ENCODE data around the gene INPP5E.
"Not testable (repeated sequence)": the region's sequence is repeated elsewhere in the genome, so short reads cannot be mapped to it uniquely, and the experiment has no call there.

The INPP5E gene

GRCh38 chr9:136433849-136434579 lies 5.6 kb downstream of the INPP5E start:
- no peaks in the 10 kb centered on the region for H3K9me3 ChIP-seq (ENCODE audit: control insufficient read depth, insufficient read depth, low read depth, low read length)
- no peak overlapping the region for H3K27ac ChIP-seq (ENCODE audit: low read depth, low read length)
- no peak overlapping the region for H3K4me3 ChIP-seq (ENCODE audit: low read depth, low read length)
- H3K27me3 ChIP-seq (ENCODE audit: control insufficient read depth, insufficient read depth, low read length), result no peaks in the 10 kb centered on the region
- no peak overlapping the region for H3K9ac ChIP-seq (ENCODE audit: low read length)
- H3K36me3 ChIP-seq (ENCODE audit: control insufficient read depth, insufficient read depth, low read length), result peaks cover 46% of the 10 kb centered on the region
- H3K4me1 ChIP-seq (ENCODE audit: control insufficient read depth, insufficient read depth, low read length), result peaks cover 7% of the 10 kb centered on the region; the same call in 1 of the 2 replicates

DNA sequence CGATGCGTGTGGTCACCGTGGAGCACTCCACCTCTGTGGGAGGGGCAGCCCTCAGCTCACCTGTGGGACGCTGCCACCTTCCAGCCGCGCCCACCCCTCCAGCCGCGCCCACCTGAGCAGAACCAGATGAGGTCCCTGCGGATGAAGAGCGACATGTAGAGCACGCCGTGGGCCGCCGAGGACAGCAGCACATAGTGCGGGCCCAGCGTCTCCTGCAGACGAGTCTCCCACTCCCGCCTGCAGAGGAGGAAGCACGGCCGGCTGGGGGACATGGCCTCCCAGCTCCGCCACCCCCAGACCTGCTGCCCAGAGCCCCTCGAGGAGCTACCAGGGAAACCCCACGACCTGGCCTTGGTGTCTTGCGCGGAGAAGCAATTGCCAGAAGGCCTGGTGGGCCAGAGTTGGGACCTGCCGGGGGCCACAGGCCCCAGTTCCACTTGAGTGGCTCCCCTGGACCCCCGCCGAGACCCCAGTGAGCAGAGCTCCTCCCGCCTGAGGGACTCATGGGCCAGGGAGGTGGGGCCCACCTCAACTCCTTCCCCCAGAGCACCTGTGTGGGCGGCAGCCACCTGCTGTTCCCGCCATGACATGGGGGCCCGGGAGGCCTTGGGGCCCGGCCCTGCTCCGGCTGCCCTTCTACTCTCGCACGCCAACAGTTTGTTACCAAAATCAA lies 6.5 kb downstream of the INPP5E start:
- H3K27me3 ChIP-seq (ENCODE audit: control insufficient read depth, insufficient read depth, low read length), result no peaks in the 10 kb centered on the region
- no peaks in the 10 kb centered on the region for H3K9me3 ChIP-seq (ENCODE audit: control insufficient read depth, insufficient read depth, low read depth, low read length)
- H3K27ac ChIP-seq (ENCODE audit: low read depth, low read length), result no peak overlapping the region
- peaks cover 51% of the 10 kb centered on the region for H3K36me3 ChIP-seq (ENCODE audit: control insufficient read depth, insufficient read depth, low read length)
- H3K4me1 ChIP-seq (ENCODE audit: control insufficient read depth, insufficient read depth, low read length), result peaks cover 7% of the 10 kb centered on the region; the same call in 1 of the 2 replicates
- H3K9ac ChIP-seq (ENCODE audit: low read length), result no peak overlapping the region
- H3K4me3 ChIP-seq (ENCODE audit: low read depth, low read length), result no peak overlapping the region

DNA sequence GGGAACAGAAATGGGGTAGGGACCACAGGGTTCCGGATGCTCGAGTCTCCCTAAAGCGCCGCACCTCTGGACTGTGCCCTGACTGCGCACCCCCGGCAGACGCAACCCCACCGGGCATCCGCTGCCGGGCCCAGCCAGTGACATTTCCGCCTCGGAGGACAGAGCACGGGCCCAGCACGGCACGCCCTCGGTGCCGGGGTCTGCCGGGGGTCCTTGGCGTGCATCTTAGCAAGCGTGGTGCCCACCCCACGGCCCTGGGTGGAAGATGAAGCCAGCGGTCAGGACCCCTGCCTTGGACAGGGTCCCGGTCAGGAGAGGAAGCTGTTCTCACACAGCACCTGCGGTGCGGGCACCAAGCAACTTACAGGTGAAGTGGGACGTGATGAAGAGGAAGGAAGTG lies 7.1 kb downstream of the INPP5E start:
- no peak overlapping the region for H3K9ac ChIP-seq (ENCODE audit: low read length)
- H3K4me3 ChIP-seq (ENCODE audit: low read depth, low read length), result no peak overlapping the region
- peaks cover 4% of the 10 kb centered on the region; the same call in 1 of the 2 replicates for H3K4me1 ChIP-seq (ENCODE audit: control insufficient read depth, insufficient read depth, low read length)
- H3K27me3 ChIP-seq (ENCODE audit: control insufficient read depth, insufficient read depth, low read length), result no peaks in the 10 kb centered on the region
- H3K36me3 ChIP-seq (ENCODE audit: control insufficient read depth, insufficient read depth, low read length), result peaks cover 51% of the 10 kb centered on the region
- no peak overlapping the region for H3K27ac ChIP-seq (ENCODE audit: low read depth, low read length)
- no peaks in the 10 kb centered on the region for H3K9me3 ChIP-seq (ENCODE audit: control insufficient read depth, insufficient read depth, low read depth, low read length)

- no peak overlapping the region for H3K4me3 ChIP-seq (ENCODE audit: low read depth, low read length)
- H3K4me1 ChIP-seq (ENCODE audit: control insufficient read depth, insufficient read depth, low read length), result no peaks in the 10 kb centered on the region
- H3K9ac ChIP-seq (ENCODE audit: low read length), result no peak overlapping the region
- no peaks in the 10 kb centered on the region for H3K27me3 ChIP-seq (ENCODE audit: control insufficient read depth, insufficient read depth, low read length)
- peaks cover 53% of the 10 kb centered on the region for H3K36me3 ChIP-seq (ENCODE audit: control insufficient read depth, insufficient read depth, low read length)
- no peak overlapping the region for H3K27ac ChIP-seq (ENCODE audit: low read depth, low read length)
- H3K9me3 ChIP-seq (ENCODE audit: control insufficient read depth, insufficient read depth, low read depth, low read length), result no peaks in the 10 kb centered on the region
Measured at GRCh38 chr9:136431782-136432350, 7.8 kb downstream of the INPP5E start.

GRCh38 chr9:136430588-136431234 lies 8.9 kb downstream of the INPP5E start:
- Histone ChIP-seq H3K27me3 (ENCODE audit: control insufficient read depth, insufficient read depth, low read length) (no peaks in the 10 kb centered on the region), H3K36me3 (ENCODE audit: control insufficient read depth, insufficient read depth, low read length) (peaks cover 45% of the 10 kb centered on the region), H3K4me3 (ENCODE audit: low read depth, low read length) (no peak overlapping the region), H3K9me3 (ENCODE audit: control insufficient read depth, insufficient read depth, low read depth, low read length) (no peaks in the 10 kb centered on the region), H3K9ac (ENCODE audit: low read length) (no peak overlapping the region), H3K4me1 (ENCODE audit: control insufficient read depth, insufficient read depth, low read length) (no peaks in the 10 kb centered on the region), H3K27ac (ENCODE audit: low read depth, low read length) (no peak overlapping the region)

GRCh38 chr9:136429683-136430491 lies 9.8 kb downstream of the INPP5E start:
- no peak overlapping the region for H3K9ac ChIP-seq (ENCODE audit: low read length)
- no peaks in the 10 kb centered on the region for H3K9me3 ChIP-seq (ENCODE audit: control insufficient read depth, insufficient read depth, low read depth, low read length)
- peaks cover 42% of the 10 kb centered on the region for H3K36me3 ChIP-seq (ENCODE audit: control insufficient read depth, insufficient read depth, low read length)
- no peak overlapping the region for H3K27ac ChIP-seq (ENCODE audit: low read depth, low read length)
- no peaks in the 10 kb centered on the region for H3K27me3 ChIP-seq (ENCODE audit: control insufficient read depth, insufficient read depth, low read length)
- H3K4me1 ChIP-seq (ENCODE audit: control insufficient read depth, insufficient read depth, low read length), result no peaks in the 10 kb centered on the region
- no peak overlapping the region for H3K4me3 ChIP-seq (ENCODE audit: low read depth, low read length)

DNA sequence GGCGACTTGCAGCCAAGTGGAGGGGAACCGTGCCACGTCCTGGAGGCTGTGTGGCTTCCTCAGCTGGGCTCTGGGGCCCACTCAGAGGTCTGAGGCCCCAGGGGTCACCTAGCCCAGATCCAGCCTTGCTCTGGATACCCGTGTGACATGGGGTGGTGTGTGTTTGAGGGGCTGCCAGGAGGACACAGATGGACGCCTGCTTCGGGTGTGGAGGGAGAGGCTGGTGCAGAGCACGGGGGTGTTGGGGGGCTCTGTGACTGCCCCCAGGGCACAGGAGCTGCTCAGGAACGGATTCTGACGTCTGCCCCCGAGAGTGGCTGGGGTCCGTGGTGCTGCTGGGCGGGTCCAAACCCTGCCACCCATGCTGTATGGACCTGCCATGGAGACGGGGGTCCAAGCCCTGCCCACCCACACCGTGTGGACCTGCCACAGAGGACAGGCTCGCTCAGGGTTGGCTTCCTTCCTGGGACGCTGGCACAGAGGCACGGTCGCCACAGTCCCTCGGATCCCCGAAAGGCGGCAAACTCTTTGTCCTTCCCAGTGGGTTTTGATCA lies 10.5 kb downstream of the INPP5E start:
- Histone ChIP-seq H3K9ac (ENCODE audit: low read length) (no peak overlapping the region), H3K27ac (ENCODE audit: low read depth, low read length) (no peak overlapping the region), H3K4me3 (ENCODE audit: low read depth, low read length) (no peak overlapping the region), H3K9me3 (ENCODE audit: control insufficient read depth, insufficient read depth, low read depth, low read length) (no peaks in the 10 kb centered on the region), H3K4me1 (ENCODE audit: control insufficient read depth, insufficient read depth, low read length) (no peaks in the 10 kb centered on the region), H3K36me3 (ENCODE audit: control insufficient read depth, insufficient read depth, low read length) (peaks cover 47% of the 10 kb centered on the region), H3K27me3 (ENCODE audit: control insufficient read depth, insufficient read depth, low read length) (no peaks in the 10 kb centered on the region)

- H3K9me3 ChIP-seq (ENCODE audit: control insufficient read depth, insufficient read depth, low read depth, low read length), result no peaks in the 10 kb centered on the region
- no peak overlapping the region for H3K27ac ChIP-seq (ENCODE audit: low read depth, low read length)
- no peaks in the 10 kb centered on the region for H3K27me3 ChIP-seq (ENCODE audit: control insufficient read depth, insufficient read depth, low read length)
- peaks cover 61% of the 10 kb centered on the region for H3K36me3 ChIP-seq (ENCODE audit: control insufficient read depth, insufficient read depth, low read length)
- no peak overlapping the region for H3K9ac ChIP-seq (ENCODE audit: low read length)
- H3K4me1 ChIP-seq (ENCODE audit: control insufficient read depth, insufficient read depth, low read length), result no peaks in the 10 kb centered on the region
- no peak overlapping the region for H3K4me3 ChIP-seq (ENCODE audit: low read depth, low read length)
Measured at GRCh38 chr9:136426787-136427186, 12.9 kb downstream of the INPP5E start.

DNA sequence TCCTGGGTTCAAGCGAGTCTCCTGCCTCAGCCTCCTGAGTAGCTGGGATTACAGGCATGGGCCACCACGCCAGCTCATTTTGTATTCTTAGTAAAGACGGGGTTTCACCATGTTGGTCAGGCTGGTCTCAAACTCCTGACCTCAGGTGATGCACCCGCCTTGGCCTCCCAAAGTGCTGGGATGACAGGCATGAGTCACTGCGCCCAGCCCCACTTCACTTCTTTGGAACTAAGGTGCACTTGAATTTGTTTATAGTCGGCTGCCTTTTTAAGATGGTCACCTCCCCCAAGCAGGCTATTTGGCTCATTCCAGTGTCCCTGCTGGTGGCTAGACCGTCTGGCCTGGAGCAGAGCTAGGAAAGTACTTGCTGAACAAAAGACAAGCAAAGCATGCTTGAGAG lies 14.3 kb downstream of the INPP5E start:
- H3K36me3 ChIP-seq (ENCODE audit: control insufficient read depth, insufficient read depth, low read length), result peaks cover 67% of the 10 kb centered on the region

GRCh38 chr9:136424750-136425362 lies 14.8 kb downstream of the INPP5E start:
- H3K4me3 ChIP-seq (ENCODE audit: low read depth, low read length), result no peak overlapping the region
- no peaks in the 10 kb centered on the region for H3K9me3 ChIP-seq (ENCODE audit: control insufficient read depth, insufficient read depth, low read depth, low read length)
- no peak overlapping the region for H3K27ac ChIP-seq (ENCODE audit: low read depth, low read length)
- H3K36me3 ChIP-seq (ENCODE audit: control insufficient read depth, insufficient read depth, low read length), result peaks cover 67% of the 10 kb centered on the region
- no peaks in the 10 kb centered on the region for H3K27me3 ChIP-seq (ENCODE audit: control insufficient read depth, insufficient read depth, low read length)
- H3K9ac ChIP-seq (ENCODE audit: low read length), result no peak overlapping the region
- no peaks in the 10 kb centered on the region for H3K4me1 ChIP-seq (ENCODE audit: control insufficient read depth, insufficient read depth, low read length)

More for the DNA sequence above, 14.3 kb downstream of the INPP5E start:
- H3K27ac ChIP-seq (ENCODE audit: low read depth, low read length); H3K9me3 ChIP-seq (ENCODE audit: control insufficient read depth, insufficient read depth, low read depth, low read length); H3K4me1 ChIP-seq (ENCODE audit: control insufficient read depth, insufficient read depth, low read length); H3K9ac ChIP-seq (ENCODE audit: low read length); H3K27me3 ChIP-seq (ENCODE audit: control insufficient read depth, insufficient read depth, low read length); H3K4me3 ChIP-seq (ENCODE audit: low read depth, low read length): not testable (repeated sequence)
